ENCODE measurements around the gene NUP210L. TPM values are rescaled to one million over a fixed set of nuclear protein-coding genes. Genes with fewer than 3 reads are reported as not detected.
"Not testable (repeated sequence)": the region's sequence is repeated elsewhere in the genome, so short reads cannot be mapped to it uniquely, and the experiment has no call there.

Gene NUP210L
- total RNA-seq, 1 donor from 2014 or later, result 0.10 TPM

DNA sequence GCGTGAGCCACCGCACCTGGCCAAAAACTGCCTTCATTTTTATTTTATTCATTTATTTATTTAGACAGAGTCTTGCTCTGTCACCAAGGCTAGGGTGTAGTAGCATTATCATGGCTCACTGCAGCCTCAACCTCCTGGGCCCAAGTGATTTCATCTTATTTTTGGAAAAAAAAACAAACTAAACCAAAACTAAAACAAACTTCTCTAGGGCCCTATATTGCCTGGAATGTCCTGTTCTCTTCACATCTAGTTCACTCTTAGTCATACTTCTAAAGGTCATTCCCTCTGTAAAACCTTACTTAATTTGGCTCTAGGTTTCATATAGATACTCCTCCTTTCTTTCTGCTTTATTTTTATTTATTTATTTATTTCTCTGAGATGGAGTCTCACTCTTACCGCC is 148.7 kb downstream of the NUP210L start:
- DNase-seq, result no peak
- H3K27ac Mint-ChIP-seq (ENCODE audit: unreplicated experiment), result no peak overlapping the region
- H3K27me3 Mint-ChIP-seq (ENCODE audit: unreplicated experiment), result no peaks in the 10 kb centered on the region
- no peak overlapping the region for H3K4me3 Mint-ChIP-seq (ENCODE audit: unreplicated experiment)
- no peaks in the 10 kb centered on the region for H3K36me3 Mint-ChIP-seq (ENCODE audit: unreplicated experiment)
- TF ChIP-seq, protein P1, sequence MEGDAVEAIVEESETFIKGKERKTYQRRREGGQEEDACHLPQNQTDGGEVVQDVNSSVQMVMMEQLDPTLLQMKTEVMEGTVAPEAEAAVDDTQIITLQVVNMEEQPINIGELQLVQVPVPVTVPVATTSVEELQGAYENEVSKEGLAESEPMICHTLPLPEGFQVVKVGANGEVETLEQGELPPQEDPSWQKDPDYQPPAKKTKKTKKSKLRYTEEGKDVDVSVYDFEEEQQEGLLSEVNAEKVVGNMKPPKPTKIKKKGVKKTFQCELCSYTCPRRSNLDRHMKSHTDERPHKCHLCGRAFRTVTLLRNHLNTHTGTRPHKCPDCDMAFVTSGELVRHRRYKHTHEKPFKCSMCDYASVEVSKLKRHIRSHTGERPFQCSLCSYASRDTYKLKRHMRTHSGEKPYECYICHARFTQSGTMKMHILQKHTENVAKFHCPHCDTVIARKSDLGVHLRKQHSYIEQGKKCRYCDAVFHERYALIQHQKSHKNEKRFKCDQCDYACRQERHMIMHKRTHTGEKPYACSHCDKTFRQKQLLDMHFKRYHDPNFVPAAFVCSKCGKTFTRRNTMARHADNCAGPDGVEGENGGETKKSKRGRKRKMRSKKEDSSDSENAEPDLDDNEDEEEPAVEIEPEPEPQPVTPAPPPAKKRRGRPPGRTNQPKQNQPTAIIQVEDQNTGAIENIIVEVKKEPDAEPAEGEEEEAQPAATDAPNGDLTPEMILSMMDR (IDR thresholded peaks at IDR 0.05; ENCODE audit: partially characterized antibody, unreplicated experiment), result no peak
- H3K9me3 Mint-ChIP-seq (ENCODE audit: unreplicated experiment), result peaks cover 2% of the 10 kb centered on the region
- H3K4me1 Mint-ChIP-seq (ENCODE audit: low read depth, unreplicated experiment), result no peaks in the 10 kb centered on the region

GRCh38 chr1:154000420-154000819 is 154.5 kb downstream of the NUP210L start:
- Mint-ChIP-seq H3K27me3 (ENCODE audit: unreplicated experiment) (no peaks in the 10 kb centered on the region), H3K9me3 (ENCODE audit: unreplicated experiment) (no peaks in the 10 kb centered on the region), H3K36me3 (ENCODE audit: unreplicated experiment) (no peaks in the 10 kb centered on the region), H3K4me3 (ENCODE audit: unreplicated experiment) (no peak overlapping the region), H3K27ac (ENCODE audit: unreplicated experiment) (no peak overlapping the region), H3K4me1 (ENCODE audit: low read depth, unreplicated experiment) (no peaks in the 10 kb centered on the region)
- no peak for DNase-seq
- TF ChIP-seq, protein P1 (IDR thresholded peaks at IDR 0.05; ENCODE audit: partially characterized antibody, unreplicated experiment), result no peak

- not testable (repeated sequence) for H3K27me3 Mint-ChIP-seq (ENCODE audit: unreplicated experiment); H3K36me3 Mint-ChIP-seq (ENCODE audit: unreplicated experiment); H3K4me3 Mint-ChIP-seq (ENCODE audit: unreplicated experiment); H3K27ac Mint-ChIP-seq (ENCODE audit: unreplicated experiment); DNase-seq; H3K9me3 Mint-ChIP-seq (ENCODE audit: unreplicated experiment); H3K4me1 Mint-ChIP-seq (ENCODE audit: low read depth, unreplicated experiment)
These were observed 158.0 kb downstream of the NUP210L start for GRCh38 chr1:153996882-153997281.

DNA sequence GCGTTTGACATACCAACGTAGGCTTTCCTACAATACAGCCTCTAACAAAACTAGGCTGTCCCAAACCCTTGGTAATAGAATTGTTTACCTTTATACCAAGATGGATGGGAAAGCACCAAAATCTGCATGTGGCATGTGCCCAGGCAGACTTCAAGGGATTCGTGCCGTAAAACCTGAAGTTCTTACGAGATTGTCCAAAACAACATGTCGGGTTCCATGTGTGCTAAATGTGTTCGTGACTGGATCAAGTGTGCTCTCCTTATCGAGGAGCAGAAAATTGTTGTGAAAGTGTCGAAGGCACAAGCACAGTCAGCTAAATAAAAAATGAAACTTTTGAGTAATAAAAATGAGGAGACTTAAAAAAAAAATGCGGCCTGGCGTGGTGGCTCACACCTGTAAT is 159.2 kb downstream of the NUP210L start:
- DNase-seq, result no peak
- Mint-ChIP-seq H3K4me1 (ENCODE audit: low read depth, unreplicated experiment) (peaks cover 6% of the 10 kb centered on the region), H3K27me3 (ENCODE audit: unreplicated experiment) (peaks cover under 1% of the 10 kb centered on the region), H3K36me3 (ENCODE audit: unreplicated experiment) (no peaks in the 10 kb centered on the region), H3K27ac (ENCODE audit: unreplicated experiment) (no peak overlapping the region), H3K9me3 (ENCODE audit: unreplicated experiment) (peaks cover 1% of the 10 kb centered on the region), H3K4me3 (ENCODE audit: unreplicated experiment) (no peak overlapping the region)
- TF ChIP-seq, protein P1 (IDR thresholded peaks at IDR 0.05; ENCODE audit: partially characterized antibody, unreplicated experiment), result no peak

GRCh38 chr1:153995202-153995601 is 159.7 kb downstream of the NUP210L start:
- TF ChIP-seq, protein P1 (IDR thresholded peaks at IDR 0.05; ENCODE audit: partially characterized antibody, unreplicated experiment), result no peak
- DNase-seq, result no peak
- no peak overlapping the region for H3K27ac Mint-ChIP-seq (ENCODE audit: unreplicated experiment)
- H3K4me1 Mint-ChIP-seq (ENCODE audit: low read depth, unreplicated experiment), result peaks cover 7% of the 10 kb centered on the region
- peaks cover 4% of the 10 kb centered on the region for H3K9me3 Mint-ChIP-seq (ENCODE audit: unreplicated experiment)
- no peaks in the 10 kb centered on the region for H3K36me3 Mint-ChIP-seq (ENCODE audit: unreplicated experiment)
- H3K27me3 Mint-ChIP-seq (ENCODE audit: unreplicated experiment), result peaks cover 2% of the 10 kb centered on the region
- no peak overlapping the region for H3K4me3 Mint-ChIP-seq (ENCODE audit: unreplicated experiment)

GRCh38 chr1:153991806-153992205 is 163.1 kb downstream of the NUP210L start:
- TF ChIP-seq, protein P1 (IDR thresholded peaks at IDR 0.05; ENCODE audit: partially characterized antibody, unreplicated experiment), result no peak
- Mint-ChIP-seq H3K4me3 (ENCODE audit: unreplicated experiment) (peak overlapping the region; percentile 93), H3K9me3 (ENCODE audit: unreplicated experiment) (peaks cover 6% of the 10 kb centered on the region), H3K27me3 (ENCODE audit: unreplicated experiment) (peaks cover 4% of the 10 kb centered on the region), H3K4me1 (ENCODE audit: low read depth, unreplicated experiment) (peaks cover 9% of the 10 kb centered on the region), H3K36me3 (ENCODE audit: unreplicated experiment) (no peaks in the 10 kb centered on the region), H3K27ac (ENCODE audit: unreplicated experiment) (no peak overlapping the region)
- no peak for DNase-seq

Measured in glutamatergic neuron (in vitro differentiated cells).